NCI-H1105 (cell line): ENCODE measurements around the gene DPYD.

Experiments
- DNase-seq: peaks from one replicate; lab custom pipeline; 2025; lab: John Stamatoyannopoulos, UW

DPYD gene

GRCh38 chr1:97091679-97092078, 829.2 kb downstream of the DPYD start:
- no peak for DNase-seq

- DNase-seq = no peak
These were observed 829.6 kb downstream of the DPYD start for GRCh38 chr1:97091263-97091662.

GRCh38 chr1:97090725-97091124, 830.1 kb downstream of the DPYD start:
- DNase-seq = no peak

GRCh38 chr1:97089173-97089572, 831.7 kb downstream of the DPYD start:
- DNase-seq = no peak

- DNase-seq = no peak
These were observed 832.4 kb downstream of the DPYD start for GRCh38 chr1:97088391-97088790.

GRCh38 chr1:97084546-97084945, 836.3 kb downstream of the DPYD start:
- no peak for DNase-seq

- DNase-seq = peak; percentile 47
These were observed 838.5 kb downstream of the DPYD start for GRCh38 chr1:97082160-97082848.

- no peak for DNase-seq
These were observed 842.0 kb downstream of the DPYD start for GRCh38 chr1:97078872-97079271.

- DNase-seq = no peak
These were observed 843.6 kb downstream of the DPYD start for GRCh38 chr1:97077221-97077620.

GRCh38 chr1:97074771-97075170, 846.1 kb downstream of the DPYD start:
- no peak for DNase-seq

GRCh38 chr1:97073936-97074335, 846.9 kb downstream of the DPYD start:
- DNase-seq = no peak

- DNase-seq = no peak
These were observed 847.7 kb downstream of the DPYD start for GRCh38 chr1:97073169-97073568.

- DNase-seq = no peak
These were observed 849.7 kb downstream of the DPYD start for GRCh38 chr1:97071173-97071572.

GRCh38 chr1:97070376-97070775, 850.5 kb downstream of the DPYD start:
- no peak for DNase-seq

GRCh38 chr1:97069312-97069711, 851.5 kb downstream of the DPYD start:
- DNase-seq = no peak

- no peak for DNase-seq
These were observed 854.0 kb downstream of the DPYD start for GRCh38 chr1:97066860-97067259.

- DNase-seq = no peak
These were observed 857.3 kb downstream of the DPYD start for GRCh38 chr1:97063532-97063931.

- DNase-seq = no peak
These were observed 859.2 kb downstream of the DPYD start for GRCh38 chr1:97061604-97062003.

GRCh38 chr1:97056386-97056785, 864.4 kb downstream of the DPYD start:
- DNase-seq = no peak

- DNase-seq = no peak
These were observed 867.6 kb downstream of the DPYD start for GRCh38 chr1:97053268-97053667.

- no peak for DNase-seq
These were observed 869.0 kb downstream of the DPYD start for GRCh38 chr1:97051823-97052222.

GRCh38 chr1:97050506-97050905, 870.3 kb downstream of the DPYD start:
- DNase-seq = peak; percentile 11

- DNase-seq = no peak
These were observed 873.4 kb downstream of the DPYD start for GRCh38 chr1:97047421-97047793.

GRCh38 chr1:97046765-97047420, 873.9 kb downstream of the DPYD start:
- no peak for DNase-seq
